Measurements from ENCODE around the gene CABP4. TPM values are rescaled to one million over a fixed set of nuclear protein-coding genes. Genes with fewer than 3 reads are reported as not detected.

The CABP4 gene
- total RNA-seq = 1 to 10 TPM in 1 of 4 donors, under 1 TPM in 3; 0.13 to 2.4 (median 0.77) TPM

- WGBS, 2 donors (ENCODE audit: low coverage in 1 of 2) = 60 to 100% methylated on average over 1 of the region's 3 CpGs
- Histone ChIP-seq H3K27me3 (no peaks in the 10 kb centered on the region), H3K4me1 (no peaks in the 10 kb centered on the region), H3K36me3 (no peaks in the 10 kb centered on the region), H3K9me3 (no peaks in the 10 kb centered on the region), H3K4me3 (no peak within 1 kb of the TSS), H3K27ac (no peak within 1 kb of the TSS)
- no peak for TF ChIP-seq POLR2A (IDR thresholded peaks at IDR 0.05)
- TF ChIP-seq CTCF (IDR thresholded peaks at IDR 0.05) = no peak
- no peak for TF ChIP-seq POLR2AphosphoS5 (IDR thresholded peaks at IDR 0.05)
- ATAC-seq = no peak
These were observed at the start of gene CABP4 for GRCh38 chr11:67455054-67455453. Gene CABP4, plus strand, starts transcription at chr11:67455354. Its CDS starts 70 bp downstream, at chr11:67455424.

GRCh38 chr11:67405688-67406339 is 49.3 kb upstream of the CABP4 start:
- Histone ChIP-seq H3K36me3 (no peaks in the 10 kb centered on the region), H3K4me3 (no peak overlapping the region), H3K27me3 (peaks cover 78% of the 10 kb centered on the region), H3K27ac (no peak overlapping the region), H3K4me1 (peaks cover 0 to 40% (median 2%) of the 10 kb centered on the region in 3 donors), H3K9me3 (no peaks in the 10 kb centered on the region)
- TF ChIP-seq POLR2A (IDR thresholded peaks at IDR 0.05) (no peak), POLR2AphosphoS5 (IDR thresholded peaks at IDR 0.05) (no peak), EP300 (IDR thresholded peaks at IDR 0.05) (no peak), CTCF (IDR thresholded peaks at IDR 0.05) (no peak)
- no peak for ATAC-seq
- WGBS, 2 donors (ENCODE audit: low coverage in 1 of 2) = no CpG with 5 or more reads among the region's 9 CpGs

- no CpG with 5 or more reads among the region's 18 CpGs for WGBS, 2 donors (ENCODE audit: low coverage in 1 of 2)
- TF ChIP-seq CTCF (IDR thresholded peaks at IDR 0.05) (no peak), EP300 (IDR thresholded peaks at IDR 0.05) (no peak), POLR2A (IDR thresholded peaks at IDR 0.05) (no peak), POLR2AphosphoS5 (IDR thresholded peaks at IDR 0.05) (no peak)
- Histone ChIP-seq H3K4me3 (no peak overlapping the region), H3K9me3 (no peaks in the 10 kb centered on the region), H3K4me1 (peaks cover 0 to 36% (median 0%) of the 10 kb centered on the region in 3 donors), H3K36me3 (no peaks in the 10 kb centered on the region), H3K27ac (no peak overlapping the region), H3K27me3 (peaks cover 85% of the 10 kb centered on the region)
- no peak for ATAC-seq
These were observed 48.7 kb upstream of the CABP4 start for GRCh38 chr11:67406420-67406968.

- H3K27ac ChIP-seq = no peak overlapping the region
- WGBS, 2 donors (ENCODE audit: low coverage in 1 of 2) = 0 to 39% methylated on average over 1 to 3 of the region's 12 CpGs
- no peak for TF ChIP-seq POLR2AphosphoS5 (IDR thresholded peaks at IDR 0.05)
- H3K27me3 ChIP-seq = peaks cover 91% of the 10 kb centered on the region
- H3K4me3 ChIP-seq = no peak overlapping the region
- no peaks in the 10 kb centered on the region for H3K9me3 ChIP-seq
- H3K4me1 ChIP-seq = peaks cover 0 to 34% (median 0%) of the 10 kb centered on the region in 3 donors
- ATAC-seq = no peak
- H3K36me3 ChIP-seq = no peaks in the 10 kb centered on the region
These were observed 48.0 kb upstream of the CABP4 start for GRCh38 chr11:67406969-67407687.

GRCh38 chr11:67407688-67408163 is 47.4 kb upstream of the CABP4 start:
- H3K9me3 ChIP-seq = no peaks in the 10 kb centered on the region
- no peak overlapping the region for H3K27ac ChIP-seq
- H3K4me1 ChIP-seq = peaks cover 0 to 29% (median 0%) of the 10 kb centered on the region in 3 donors
- TF ChIP-seq CTCF (IDR thresholded peaks at IDR 0.05) (no peak), EP300 (IDR thresholded peaks at IDR 0.05) (no peak), POLR2A (IDR thresholded peaks at IDR 0.05) (no peak), POLR2AphosphoS5 (IDR thresholded peaks at IDR 0.05) (no peak)
- WGBS, 2 donors (ENCODE audit: low coverage in 1 of 2) = 40 to 80% methylated on average over 1 of the region's 12 CpGs
- peaks cover 97% of the 10 kb centered on the region for H3K27me3 ChIP-seq
- no peak for ATAC-seq
- no peaks in the 10 kb centered on the region for H3K36me3 ChIP-seq
- no peak overlapping the region for H3K4me3 ChIP-seq
